HCT116 (cell line): Measurements from ENCODE around the gene PLD4. TPM values are rescaled to one million over a fixed set of nuclear protein-coding genes. Genes with fewer than 3 reads are reported as not detected.
A peak's percentile ranks its signal among the peaks of the same experiment; 100 is the strongest.

Experiments used
- ATAC-seq: fragments of 200-7000 bp; cut with Tn5 transposase; 2 replicates; pipeline ENCODE4 v1.9.1; 2020; ENCODE audit warnings: mild to moderate bottlenecking, moderate library complexity
- BruUV-seq: library from RNA; stranded (reverse); fragments of 400-500 nt; replicated peaks from 2 replicates; lab custom pipeline; 2021; lab: Mats Ljungman, UMichigan
- CTCF ChIA-PET: fragments of 300-600 bp; sonication (Branson Sonifier 250); formaldehyde crosslinking; loops from one replicate; lab custom pipeline; 2021; ENCODE audit warnings: antibody characterized with exemption; lab: Charles Lee
- POLR2A ChIA-PET: fragments of 300-600, 350-600 bp; sonication (Branson Sonifier 250); formaldehyde crosslinking; loops from one replicate; lab custom pipeline; 2021; ENCODE audit warnings: antibody characterized with exemption; lab: Charles Lee
- RAD21 ChIA-PET, 2 experiments: fragments of 300-600 bp; sonication (Branson Sonifier 250); formaldehyde crosslinking; loops; one replicate each; lab custom pipeline; 2023; ENCODE audit warnings: low total read pairs in 2 of 2; ENCODE audit not compliant: uncharacterized antibody in 2 of 2, unreplicated experiment in 2 of 2, low non-redundant PET in 1 of 2; lab: Charles Lee
- DNase-seq: peaks from one replicate; pipeline ENCODE4 v3.0.0-alpha.2; 2010; ENCODE audit warnings: low read depth, low spot score
- H2AFZ ChIP-seq: fragments of 200-600 bp; shearing (Covaris generic), sonication (generic); 2 replicates; pipeline ENCODE4 v1.6.1; 2017; ENCODE audit warnings: low read depth, mixed run types, mixed read lengths, antibody characterized with exemption, low read length; ENCODE audit not compliant: poor library complexity, severe bottlenecking
- H3K27ac ChIP-seq: 2 replicates; pipeline ENCODE4 v1.5.1; 2012; ENCODE audit warnings: low read depth, low read length
- H3K27me3 ChIP-seq: fragments of 200-600 bp; sonication (generic); 2 replicates; pipeline ENCODE4 v1.6.1; 2016; ENCODE audit warnings: mixed run types, low read length, mixed read lengths; ENCODE audit not compliant: insufficient read depth
- H3K36me3 ChIP-seq, 2 experiments: fragments of 200-500 bp in 1 of 2; fragments of 200-600 bp in 1 of 2; sonication (Bioruptor generic) in 1 of 2; sonication (generic) in 1 of 2; 2 replicates each; pipeline versions ENCODE4 v1.5.1 to v1.6.1; 2014 to 2016; ENCODE audit warnings: low read length in 2 of 2, inconsistent platforms in 1 of 2, mixed read lengths in 1 of 2, mixed run types in 1 of 2; ENCODE audit not compliant: insufficient read depth in 2 of 2, control insufficient read depth in 1 of 2
- H3K4me1 ChIP-seq, 2 experiments: fragments of 200-600 bp in 1 of 2; sonication (generic) in 1 of 2; 2 replicates each; pipeline versions ENCODE4 v1.5.1 to v1.6.1; 2012 to 2017; ENCODE audit warnings: low read length in 2 of 2, inconsistent platforms in 1 of 2, mild to moderate bottlenecking in 1 of 2, mixed read lengths in 1 of 2, mixed run types in 1 of 2, moderate library complexity in 1 of 2; ENCODE audit not compliant: insufficient read depth in 2 of 2, control insufficient read depth in 1 of 2
- H3K4me2 ChIP-seq: fragments of 200-600 bp; sonication (generic); 2 replicates; pipeline ENCODE4 v1.6.1; 2017; ENCODE audit warnings: mixed run types, low read length, mixed read lengths
- H3K4me3 ChIP-seq, 2 experiments: fragments of 200-600 bp in 1 of 2; sonication (generic) in 1 of 2; replicated peaks in 1 of 2; 2 replicates each; pipeline ENCODE4 v1.5.1; 2011 to 2016; ENCODE audit warnings: low read length in 2 of 2, control low read depth in 1 of 2, low read depth in 1 of 2, mild to moderate bottlenecking in 1 of 2, mixed read lengths in 1 of 2, mixed run types in 1 of 2
- H3K79me2 ChIP-seq: fragments of 200-600 bp; sonication (generic); 2 replicates; pipeline ENCODE4 v1.6.1; 2017; ENCODE audit warnings: mild to moderate bottlenecking, mixed run types, low read length, moderate library complexity, mixed read lengths; ENCODE audit not compliant: insufficient read depth
- H3K9ac ChIP-seq: fragments of 200-600 bp; sonication (generic); 2 replicates; pipeline ENCODE4 v1.6.1; 2016; ENCODE audit warnings: low read length, mixed read lengths
- H3K9me2 ChIP-seq: fragments of 200-600 bp; sonication (generic), shearing (Covaris generic); 2 replicates; pipeline ENCODE4 v1.6.1; 2017; ENCODE audit warnings: mixed run types, mild to moderate bottlenecking, moderate library complexity; ENCODE audit not compliant: insufficient read depth
- H3K9me3 ChIP-seq, 2 experiments: fragments of 200-500 bp in 1 of 2; fragments of 200-600 bp in 1 of 2; sonication (Bioruptor generic) in 1 of 2; sonication (generic) in 1 of 2; 2 replicates each; pipeline ENCODE4 v1.6.1; 2014 to 2017; ENCODE audit warnings: low read length in 2 of 2, mixed read lengths in 2 of 2, inconsistent platforms in 1 of 2, low read depth in 1 of 2, mild to moderate bottlenecking in 1 of 2, mixed run types in 1 of 2, moderate library complexity in 1 of 2; ENCODE audit not compliant: control insufficient read depth in 1 of 2, insufficient read depth in 1 of 2
- H4K20me1 ChIP-seq: fragments of 200-600 bp; sonication (generic), shearing (Covaris generic); 2 replicates; pipeline ENCODE4 v1.6.1; 2017; ENCODE audit warnings: mixed run types, mild to moderate bottlenecking, moderate library complexity; ENCODE audit not compliant: insufficient read depth
- EGR1 ChIP-seq: IDR thresholded peaks from 2 replicates; pipeline ENCODE4 v1.6.1; 2012; ENCODE audit warnings: low read depth
- EZH2phosphoT487 ChIP-seq: fragments of 200-600 bp; IDR thresholded peaks from 2 replicates; pipeline ENCODE4 v1.6.1; 2018; ENCODE audit warnings: antibody characterized with exemption, borderline replicate concordance
- JUND ChIP-seq: IDR thresholded peaks from 2 replicates; pipeline ENCODE4 v1.6.1; 2012
- POLR2AphosphoS5 ChIP-seq: IDR thresholded peaks from 2 replicates; pipeline ENCODE4 v1.6.1; 2011; ENCODE audit warnings: mild to moderate bottlenecking, low read depth, low read length, moderate library complexity
- TCF7L2 ChIP-seq: IDR thresholded peaks from 2 replicates; pipeline ENCODE4 v1.7.0; 2011; ENCODE audit warnings: borderline replicate concordance, inconsistent platforms; ENCODE audit not compliant: insufficient read depth, insufficient read length; ENCODE audit errors: extremely low read depth
- YY1 ChIP-seq: IDR thresholded peaks from 2 replicates; pipeline ENCODE4 v1.6.1; 2011; ENCODE audit warnings: low read length, low read depth, moderate library complexity, mild to moderate bottlenecking; ENCODE audit not compliant: insufficient replicate concordance; ENCODE audit errors: extremely low read depth
- intact Hi-C: fragments of 100-400 bp; cut with micrococcal nuclease; formaldehyde crosslinking; loops from 2 replicates; pipeline ENCODE4 v1.10.0; 2022
- total RNA-seq: library from RNA; stranded (reverse); gene quantifications from one replicate; pipeline ENCODE4 v1.2.1, GENCODE V29; 2021; ENCODE audit not compliant: unreplicated experiment
- TF ChIP-seq, protein P1 (sequence below): IDR thresholded peaks from 2 replicates; pipeline ENCODE4 v1.6.1; 2012; ENCODE audit warnings: low read depth

The PLD4 gene
- total RNA-seq, 1 experiment from 2014 or later: 0.12 TPM

DNA sequence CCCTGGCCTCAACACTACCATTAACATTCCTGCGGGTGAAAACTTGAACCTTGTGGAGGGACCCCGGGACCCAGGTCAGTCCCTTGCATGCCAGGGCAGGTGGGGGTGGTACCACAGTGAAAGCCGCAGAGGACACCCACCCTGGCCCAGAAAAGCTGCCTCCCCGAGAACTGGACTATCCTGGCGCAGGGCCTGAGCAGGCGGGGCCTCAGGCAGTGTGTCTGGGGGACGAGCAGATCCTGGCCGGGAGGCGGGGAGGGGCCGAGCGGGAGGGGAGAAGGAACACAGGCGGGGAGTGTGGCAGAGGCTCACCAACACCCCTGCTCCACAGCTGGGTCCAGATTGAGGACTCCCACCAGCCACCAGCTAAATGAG is 43.5 kb downstream of the PLD4 start (continued):
- TF ChIP-seq, protein P1, sequence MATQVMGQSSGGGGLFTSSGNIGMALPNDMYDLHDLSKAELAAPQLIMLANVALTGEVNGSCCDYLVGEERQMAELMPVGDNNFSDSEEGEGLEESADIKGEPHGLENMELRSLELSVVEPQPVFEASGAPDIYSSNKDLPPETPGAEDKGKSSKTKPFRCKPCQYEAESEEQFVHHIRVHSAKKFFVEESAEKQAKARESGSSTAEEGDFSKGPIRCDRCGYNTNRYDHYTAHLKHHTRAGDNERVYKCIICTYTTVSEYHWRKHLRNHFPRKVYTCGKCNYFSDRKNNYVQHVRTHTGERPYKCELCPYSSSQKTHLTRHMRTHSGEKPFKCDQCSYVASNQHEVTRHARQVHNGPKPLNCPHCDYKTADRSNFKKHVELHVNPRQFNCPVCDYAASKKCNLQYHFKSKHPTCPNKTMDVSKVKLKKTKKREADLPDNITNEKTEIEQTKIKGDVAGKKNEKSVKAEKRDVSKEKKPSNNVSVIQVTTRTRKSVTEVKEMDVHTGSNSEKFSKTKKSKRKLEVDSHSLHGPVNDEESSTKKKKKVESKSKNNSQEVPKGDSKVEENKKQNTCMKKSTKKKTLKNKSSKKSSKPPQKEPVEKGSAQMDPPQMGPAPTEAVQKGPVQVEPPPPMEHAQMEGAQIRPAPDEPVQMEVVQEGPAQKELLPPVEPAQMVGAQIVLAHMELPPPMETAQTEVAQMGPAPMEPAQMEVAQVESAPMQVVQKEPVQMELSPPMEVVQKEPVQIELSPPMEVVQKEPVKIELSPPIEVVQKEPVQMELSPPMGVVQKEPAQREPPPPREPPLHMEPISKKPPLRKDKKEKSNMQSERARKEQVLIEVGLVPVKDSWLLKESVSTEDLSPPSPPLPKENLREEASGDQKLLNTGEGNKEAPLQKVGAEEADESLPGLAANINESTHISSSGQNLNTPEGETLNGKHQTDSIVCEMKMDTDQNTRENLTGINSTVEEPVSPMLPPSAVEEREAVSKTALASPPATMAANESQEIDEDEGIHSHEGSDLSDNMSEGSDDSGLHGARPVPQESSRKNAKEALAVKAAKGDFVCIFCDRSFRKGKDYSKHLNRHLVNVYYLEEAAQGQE: no peak
- no peak for TF ChIP-seq YY1
- TF ChIP-seq POLR2AphosphoS5: no peak; the same call in 1 of the 2 replicates
- TF ChIP-seq EZH2phosphoT487: no peak
- TF ChIP-seq TCF7L2: no peak
- no peak for TF ChIP-seq EGR1

DNA sequence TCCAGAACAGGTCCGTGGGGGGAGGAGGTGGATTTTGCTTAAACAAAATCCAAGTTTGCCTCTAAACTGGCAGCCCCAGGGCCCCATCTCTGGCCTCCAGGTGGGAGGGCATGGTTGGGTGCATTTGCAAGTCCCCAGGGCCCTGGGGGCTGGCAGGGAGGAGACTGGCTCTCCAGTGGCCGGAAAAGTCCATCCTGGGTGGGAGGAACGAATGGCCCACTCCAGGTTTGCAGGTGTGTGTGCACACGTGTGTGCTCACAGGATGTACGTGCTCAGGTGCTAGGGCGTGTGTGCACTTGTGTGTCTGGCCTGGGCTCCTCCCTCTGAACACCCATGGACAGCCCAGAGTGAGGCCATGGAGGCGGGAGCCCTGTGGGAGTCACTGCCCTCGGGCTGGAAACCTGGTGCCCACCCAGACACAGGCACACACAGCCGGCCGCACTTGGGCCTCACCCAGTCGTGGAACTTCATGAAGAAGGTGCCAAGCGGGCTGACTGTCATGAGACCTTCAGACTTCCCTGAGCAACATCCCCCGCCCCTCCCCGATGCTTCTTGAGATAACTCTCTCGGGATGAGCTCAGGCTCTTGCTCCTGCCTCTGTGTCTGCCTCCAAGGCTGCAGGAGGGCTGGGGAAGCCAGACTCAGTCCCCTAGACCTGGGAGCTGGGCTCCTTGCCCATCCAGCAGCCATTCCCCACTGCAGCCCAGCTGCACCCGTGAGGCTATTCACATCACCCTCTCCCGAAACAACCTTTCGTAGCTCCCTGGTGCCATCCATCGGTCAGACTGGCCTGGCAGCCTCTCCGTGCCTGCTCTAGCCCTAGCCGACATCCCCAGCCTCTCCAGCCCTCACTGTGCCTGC is 44.1 kb downstream of the PLD4 start:
- Histone ChIP-seq H3K9me2 (no peaks in the 10 kb centered on the region), H3K4me3 (peak overlapping the region; percentile 61 to 68), H3K4me1 (peaks cover 55 to 75% of the 10 kb centered on the region in 2 experiments), H4K20me1 (no peaks in the 10 kb centered on the region), H3K27me3 (no peaks in the 10 kb centered on the region), H3K4me2 (peak overlapping the region; percentile 90), H3K79me2 (no peaks in the 10 kb centered on the region), H2AFZ (no peak overlapping the region), H3K9me3 (no peaks in the 10 kb centered on the region), H3K27ac (peak overlapping the region; percentile 98), H3K9ac (peak overlapping the region; percentile 80), H3K36me3 (no peaks in the 10 kb centered on the region; a peak in 1 of 4 replicates)
- ChIA-PET POLR2A (no interaction called here), RAD21 (no interaction called here), CTCF (interaction anchor here (0.9 kb wide), 1 partner anchor 35 kb away, joined by 3 read pairs; no protein-coding TSS in a partner anchor)
- DNase-seq: no peak
- BruUV-seq: no TSS peak
- no peak for ATAC-seq
- intact Hi-C loops: no loop called here
- TF ChIP-seq POLR2AphosphoS5 (peak; percentile 31; the same call in 1 of the 2 replicates), JUND (no peak)
